Ureter (tissue), 1 donor: ENCODE results near the gene C2CD2L. TPM values are rescaled to one million over a fixed set of nuclear protein-coding genes. Genes with fewer than 3 reads are reported as not detected.
"Not testable (repeated sequence)": the region's sequence is repeated elsewhere in the genome, so short reads cannot be mapped to it uniquely, and the experiment has no call there.

Source experiments
- DNase-seq: peaks from one replicate; pipeline ENCODE4 v3.0.0-alpha.2; 2020; ENCODE audit warnings: low spot score
- total RNA-seq: library from RNA; stranded (reverse); gene quantifications from one replicate; pipeline ENCODE4 v1.2.4, GENCODE V29; 2023
- donor health status: DM: yes; HTN: yes; CAD: no.

Gene C2CD2L
- 10.1 TPM for total RNA-seq

DNA sequence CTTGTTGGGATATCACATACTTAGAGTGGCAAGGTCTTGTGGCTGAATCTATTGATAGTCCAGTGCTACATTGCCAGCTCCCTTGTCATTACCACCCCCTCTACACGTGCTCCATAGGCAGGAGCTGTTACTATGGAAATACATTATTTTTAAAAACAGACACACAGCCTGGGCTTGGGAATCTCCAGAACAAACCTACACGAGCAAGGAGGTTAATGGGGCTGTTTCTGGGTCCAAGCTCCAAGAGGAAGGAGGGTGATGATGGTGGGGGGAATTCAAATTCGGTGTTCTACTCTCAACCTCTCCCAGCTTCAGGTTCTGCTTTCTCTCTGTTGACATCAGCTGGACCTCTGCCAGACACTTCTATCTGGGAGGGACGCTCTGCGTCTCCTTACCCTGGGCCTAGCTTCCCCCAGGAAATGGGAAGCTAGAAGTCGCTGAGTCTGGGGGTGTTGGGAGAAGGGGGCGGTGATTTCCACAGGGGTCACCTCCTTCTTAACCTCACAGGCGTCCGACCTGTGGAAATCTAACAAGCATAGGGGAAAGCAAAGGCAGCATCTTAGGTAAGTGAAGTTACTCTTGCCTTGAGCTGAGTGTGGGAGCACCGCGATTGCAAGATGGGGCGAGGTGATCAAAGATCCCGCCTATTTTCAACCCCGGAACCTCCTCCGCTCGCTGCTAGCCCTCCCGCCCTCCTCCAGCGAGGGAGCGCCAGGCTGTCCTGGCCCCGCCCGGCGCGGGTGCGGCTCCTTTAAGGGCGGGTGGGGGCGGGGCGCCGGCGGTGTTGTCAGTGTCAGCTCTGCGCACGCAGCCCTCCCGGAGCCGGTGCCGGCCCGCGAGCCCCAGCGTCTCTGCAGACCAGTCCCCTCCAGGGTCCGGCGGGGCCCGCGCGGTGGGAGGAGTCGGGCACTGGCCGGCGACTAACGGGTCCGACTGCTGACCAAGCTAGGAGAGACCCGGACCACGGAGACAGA lies at the start of gene C2CD2L:
TSS of gene C2CD2L (plus strand) at position 781 of the 974 bp plus-strand sequence. CDS start 398 bp downstream, outside the sequence.
- DNase-seq: peak; percentile 90

DNA sequence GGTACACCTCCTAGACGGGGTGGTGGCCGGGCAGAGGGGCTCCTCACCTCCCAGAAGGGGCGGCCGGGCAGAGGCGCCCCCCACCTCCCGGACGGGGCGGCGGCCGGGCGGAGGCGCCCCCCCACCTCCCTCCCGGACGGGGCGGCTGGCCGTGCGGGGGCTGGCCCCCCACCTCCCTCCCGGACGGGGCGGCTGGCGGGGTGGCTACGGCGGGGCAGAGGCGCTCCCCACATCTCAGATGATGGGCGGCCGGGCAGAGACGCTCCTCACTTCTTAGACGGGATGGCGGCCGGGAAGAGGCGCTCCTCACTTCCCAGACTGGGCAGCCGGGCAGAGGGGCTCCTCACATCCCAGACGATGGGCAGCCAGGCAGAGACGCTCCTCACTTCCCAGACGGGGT lies 48.0 kb upstream of the C2CD2L start:
- DNase-seq: not testable (repeated sequence)

DNA sequence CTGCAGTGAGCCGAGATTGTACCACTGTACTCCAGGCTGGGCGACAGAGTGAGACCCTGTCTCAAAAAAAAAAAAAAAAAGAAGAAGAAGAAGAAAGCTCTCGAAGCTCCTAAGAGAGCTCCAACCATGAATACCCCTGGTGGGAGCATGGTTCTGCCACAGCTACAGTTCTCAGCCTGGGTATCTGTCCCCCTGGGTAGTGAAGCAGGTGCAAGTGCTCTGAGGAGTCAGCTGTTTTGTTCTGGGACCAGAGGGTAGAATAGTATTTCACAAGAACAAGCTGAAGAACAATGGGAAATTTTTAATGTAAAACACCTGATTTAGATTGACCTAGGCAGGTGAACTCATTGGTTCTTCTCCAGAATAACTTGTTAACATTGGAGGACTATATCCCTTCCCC lies 45.9 kb upstream of the C2CD2L start:
- DNase-seq: no peak

DNA sequence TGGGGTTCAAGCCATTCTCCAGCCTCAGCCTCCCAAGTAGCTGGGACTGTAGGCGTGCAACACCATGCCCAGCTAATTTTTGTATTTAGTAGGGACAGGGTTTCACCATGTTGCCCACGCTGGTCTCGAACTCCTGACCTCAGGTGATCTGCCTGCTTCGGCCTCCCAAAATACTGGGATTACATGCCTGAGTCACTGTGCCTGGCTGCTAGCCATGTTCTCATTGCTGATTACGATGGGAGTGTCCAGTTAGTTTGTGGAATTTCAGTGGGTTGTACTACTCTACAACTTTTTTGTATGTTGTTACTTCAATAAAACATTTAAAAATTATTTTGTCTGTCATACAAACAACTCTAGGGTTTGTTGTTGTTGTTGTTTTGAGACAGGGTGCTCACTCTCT lies 44.4 kb upstream of the C2CD2L start:
- no peak for DNase-seq

DNA sequence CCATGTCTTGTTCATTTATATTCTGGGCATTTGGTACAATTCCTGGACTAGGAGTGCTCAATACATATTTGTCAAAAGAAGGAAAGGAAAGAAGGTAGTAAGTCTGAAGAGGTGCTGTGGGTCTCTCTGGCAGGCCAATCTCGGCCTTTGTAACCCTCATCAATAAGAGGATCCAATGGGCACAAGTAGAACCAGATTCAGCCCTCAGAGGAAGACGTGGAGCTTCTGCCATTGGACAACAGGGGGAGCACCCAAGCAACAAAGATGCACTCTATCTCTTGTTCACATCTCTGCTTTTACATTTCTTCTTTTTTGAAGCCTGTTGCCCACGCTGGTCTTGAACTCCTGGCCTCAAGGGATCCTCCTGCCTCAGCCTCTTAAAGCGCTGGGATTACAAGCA lies 41.8 kb upstream of the C2CD2L start:
- no peak for DNase-seq

DNA sequence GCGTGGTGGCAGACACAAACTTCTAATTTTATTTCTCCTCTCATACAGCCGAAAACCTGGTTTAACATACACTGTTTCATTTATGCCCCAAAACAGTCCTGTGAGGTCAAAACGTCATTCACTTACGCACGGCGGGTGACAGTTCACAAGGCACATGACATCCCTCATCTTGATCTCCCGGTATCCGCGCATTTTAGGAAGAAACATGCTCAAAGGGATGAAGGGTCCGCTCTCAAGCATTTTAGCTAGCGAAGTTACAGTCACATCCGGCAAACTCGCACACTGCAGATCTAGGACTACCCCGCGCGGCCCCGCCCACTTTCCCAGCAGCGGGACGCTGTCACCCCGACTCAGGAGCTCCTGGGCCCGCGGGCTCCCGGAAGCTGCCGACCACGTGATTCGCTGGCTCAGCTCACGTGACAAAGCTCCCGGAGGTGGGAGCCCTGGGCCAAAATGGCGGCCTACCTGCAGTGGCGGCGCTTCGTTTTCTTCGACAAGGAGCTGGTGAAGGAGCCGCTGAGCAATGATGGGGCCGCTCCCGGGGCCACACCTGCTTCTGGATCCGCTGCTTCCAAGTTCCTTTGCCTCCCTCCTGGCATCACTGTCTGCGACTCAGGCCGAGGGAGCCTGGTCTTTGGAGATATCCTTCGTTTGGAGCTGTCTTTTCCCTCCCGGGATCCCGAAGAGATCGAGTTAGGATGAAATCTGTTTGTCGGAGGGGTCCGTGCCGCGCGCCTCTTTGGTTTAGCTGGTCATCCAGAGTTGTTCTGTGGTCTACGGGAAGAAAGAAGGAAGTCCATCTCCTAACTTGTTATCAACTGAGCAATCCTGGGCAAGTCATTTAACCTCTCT lies 39.5 kb upstream of the C2CD2L start, which contains the start of gene VPS11:
TSS of gene VPS11 (plus strand) at position 448 of the 852 bp plus-strand sequence. CDS start at position 454, 6 bp downstream.
- DNase-seq: peak; percentile 97

DNA sequence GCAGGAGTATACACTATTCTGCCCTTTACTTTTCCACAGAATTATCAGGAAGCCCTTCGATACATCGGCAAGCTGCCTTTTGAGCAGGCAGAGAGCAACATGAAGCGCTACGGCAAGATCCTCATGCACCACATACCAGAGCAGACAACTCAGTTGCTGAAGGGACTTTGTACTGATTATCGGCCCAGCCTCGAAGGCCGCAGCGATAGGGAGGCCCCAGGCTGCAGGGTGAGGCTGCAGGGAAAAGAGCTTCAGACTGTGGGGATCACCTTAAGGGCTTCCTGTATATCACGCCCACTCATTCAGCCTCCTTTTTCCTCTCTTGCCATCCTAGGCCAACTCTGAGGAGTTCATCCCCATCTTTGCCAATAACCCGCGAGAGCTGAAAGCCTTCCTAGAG lies 29.3 kb upstream of the C2CD2L start:
- DNase-seq: no peak

DNA sequence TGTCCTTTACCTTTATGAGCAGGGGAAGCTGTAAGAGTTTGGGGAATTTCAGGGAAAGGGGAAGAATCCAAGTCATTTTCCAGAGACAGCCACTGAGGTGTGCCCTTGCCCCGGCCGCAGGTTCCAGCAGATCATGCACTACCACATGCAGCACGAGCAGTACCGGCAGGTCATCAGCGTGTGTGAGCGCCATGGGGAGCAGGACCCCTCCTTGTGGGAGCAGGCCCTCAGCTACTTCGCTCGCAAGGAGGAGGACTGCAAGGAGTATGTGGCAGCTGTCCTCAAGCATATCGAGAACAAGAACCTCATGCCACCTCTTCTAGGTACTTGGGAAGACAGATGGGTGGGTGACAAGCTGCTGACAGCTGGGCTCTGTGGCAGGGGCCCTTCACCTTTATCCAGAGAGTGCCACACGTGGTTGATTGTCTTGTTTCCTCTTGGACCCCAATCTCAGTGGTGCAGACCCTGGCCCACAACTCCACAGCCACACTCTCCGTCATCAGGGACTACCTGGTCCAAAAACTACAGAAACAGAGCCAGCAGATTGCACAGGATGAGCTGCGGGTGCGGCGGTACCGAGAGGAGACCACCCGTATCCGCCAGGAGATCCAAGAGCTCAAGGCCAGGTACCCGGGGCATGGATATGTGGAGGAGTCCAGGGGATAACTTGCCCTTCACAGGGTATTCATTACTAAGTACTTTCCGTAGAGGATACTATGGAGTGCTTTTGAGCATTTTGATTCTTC lies 28.3 kb upstream of the C2CD2L start:
- DNase-seq: no peak

DNA sequence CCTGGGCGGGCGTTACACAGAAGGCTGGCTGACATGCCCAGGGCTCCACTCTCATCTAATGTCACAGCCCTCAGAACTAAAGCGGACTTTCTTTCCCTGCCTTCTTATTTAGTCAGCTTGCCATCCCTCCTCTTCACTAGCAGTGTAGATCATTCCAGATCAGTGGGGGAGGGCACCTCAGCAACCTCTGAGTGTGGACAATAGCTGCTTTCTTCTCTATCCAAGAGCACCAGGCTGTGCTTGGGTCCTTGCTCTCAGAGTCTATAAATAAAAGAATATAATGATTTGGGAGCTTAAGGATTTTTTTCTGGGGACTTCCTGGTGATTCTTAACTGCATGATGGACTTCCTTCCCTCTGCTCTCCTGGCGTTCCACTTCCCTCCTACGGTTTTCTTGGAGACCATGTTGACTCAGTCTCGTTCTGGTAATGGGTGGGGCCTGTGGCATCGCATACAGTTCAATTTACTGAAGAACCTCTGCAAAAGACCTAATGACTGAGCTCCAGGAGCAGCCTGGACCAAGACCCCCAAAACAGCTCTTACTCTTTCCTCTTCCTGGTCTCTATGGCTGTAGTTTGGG lies 25.4 kb upstream of the C2CD2L start:
- no peak for DNase-seq

DNA sequence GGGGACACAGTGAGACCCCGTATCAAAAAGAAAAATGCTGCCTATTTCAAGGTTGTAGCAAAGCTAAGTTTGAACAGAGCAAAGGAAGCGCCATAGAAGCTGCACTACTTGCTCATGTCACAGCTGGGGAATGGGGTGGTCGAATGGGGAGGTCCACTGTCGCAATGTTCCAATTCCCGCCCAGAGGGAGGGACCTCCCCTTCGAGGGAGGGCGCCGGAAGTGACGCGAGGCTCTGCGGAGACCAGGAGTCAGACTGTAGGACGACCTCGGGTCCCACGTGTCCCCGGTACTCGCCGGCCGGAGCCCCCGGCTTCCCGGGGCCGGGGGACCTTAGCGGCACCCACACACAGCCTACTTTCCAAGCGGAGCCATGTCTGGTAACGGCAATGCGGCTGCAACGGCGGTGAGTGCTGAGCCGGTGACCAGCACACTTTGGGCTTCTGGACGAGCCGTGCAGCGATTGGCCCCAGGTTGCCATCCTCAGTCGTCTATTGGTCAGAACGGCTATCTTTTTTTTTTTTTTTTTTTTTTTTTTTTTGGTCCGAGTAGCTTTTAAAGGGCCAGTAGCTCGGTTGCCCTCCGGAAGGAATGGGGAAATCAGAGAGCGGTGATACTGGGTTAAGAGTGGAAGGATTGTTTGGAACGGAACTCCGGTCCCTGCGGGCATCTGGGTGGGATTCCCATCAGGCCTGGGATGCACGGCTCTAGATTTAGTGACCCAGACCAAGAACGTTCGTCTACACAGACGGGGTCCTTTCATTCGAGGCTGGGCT lies 22.3 kb upstream of the C2CD2L start, which contains the start of gene HMBS:
TSS of gene HMBS (plus strand) at position 219 of the 774 bp plus-strand sequence. CDS start at position 372, 153 bp downstream.
- peak; percentile 95 for DNase-seq

DNA sequence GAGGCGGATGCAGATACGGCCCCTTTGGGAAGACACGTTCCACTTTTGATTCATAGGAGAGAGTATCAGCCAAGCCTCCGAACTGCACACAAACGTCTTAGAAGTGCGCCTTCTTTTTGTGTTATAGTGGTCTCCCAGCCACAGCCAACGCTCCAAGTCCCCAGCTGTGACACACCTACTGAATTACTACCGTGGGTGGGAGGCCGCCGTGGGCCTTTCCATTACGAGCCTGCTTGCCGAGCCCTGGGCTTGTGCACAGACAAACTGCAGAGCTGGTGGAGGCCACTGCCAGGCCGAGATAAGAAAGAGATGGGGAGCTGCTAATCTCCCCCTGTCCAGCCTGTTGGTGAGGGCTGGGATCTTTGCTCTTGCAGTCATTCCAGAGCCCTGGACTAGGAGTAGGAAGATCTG lies 21.7 kb upstream of the C2CD2L start:
- DNase-seq: no peak

DNA sequence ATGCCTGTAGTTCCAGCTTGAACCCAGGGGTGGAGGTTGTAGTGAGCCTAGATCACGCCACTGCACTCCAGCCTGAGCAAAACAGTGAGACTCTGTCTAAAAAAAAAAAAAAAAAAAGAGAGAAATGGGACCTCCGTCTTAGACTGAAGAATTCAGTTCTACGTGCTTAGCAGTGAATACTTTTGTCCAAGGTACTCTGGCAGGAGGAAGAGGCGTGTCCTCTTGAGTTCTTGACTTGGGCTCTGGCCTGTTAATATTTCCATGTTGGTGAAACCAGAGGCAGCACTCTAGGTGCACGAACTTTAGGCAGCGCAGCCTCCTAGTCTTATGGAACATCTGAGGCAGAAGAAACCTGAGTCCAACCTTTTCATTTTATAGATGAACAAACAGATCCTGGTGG lies 20.0 kb upstream of the C2CD2L start:
- DNase-seq: no peak

DNA sequence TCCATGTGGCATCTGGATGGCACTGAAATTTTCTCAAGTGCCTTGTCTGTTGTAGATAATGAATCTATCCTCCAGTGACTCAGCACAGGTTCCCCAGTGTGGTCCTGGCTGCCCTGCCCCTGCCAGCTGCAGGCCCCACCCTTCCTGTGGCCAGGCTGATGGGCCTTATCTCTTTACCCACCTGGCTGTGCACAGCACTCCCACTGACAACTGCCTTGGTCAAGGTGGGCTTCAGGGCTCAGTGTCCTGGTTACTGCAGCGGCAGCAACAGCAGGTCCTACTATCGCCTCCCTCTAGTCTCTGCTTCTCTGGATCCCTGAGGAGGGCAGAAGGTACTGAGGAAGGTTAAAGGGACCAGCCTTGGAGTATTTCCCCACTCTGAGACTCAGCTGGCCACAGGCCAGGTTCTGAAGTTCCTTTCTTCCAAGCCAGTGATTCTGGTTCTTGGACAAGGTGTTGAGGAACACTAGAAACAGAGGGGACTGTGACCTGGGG lies 19.4 kb upstream of the C2CD2L start:
- no peak for DNase-seq

DNA sequence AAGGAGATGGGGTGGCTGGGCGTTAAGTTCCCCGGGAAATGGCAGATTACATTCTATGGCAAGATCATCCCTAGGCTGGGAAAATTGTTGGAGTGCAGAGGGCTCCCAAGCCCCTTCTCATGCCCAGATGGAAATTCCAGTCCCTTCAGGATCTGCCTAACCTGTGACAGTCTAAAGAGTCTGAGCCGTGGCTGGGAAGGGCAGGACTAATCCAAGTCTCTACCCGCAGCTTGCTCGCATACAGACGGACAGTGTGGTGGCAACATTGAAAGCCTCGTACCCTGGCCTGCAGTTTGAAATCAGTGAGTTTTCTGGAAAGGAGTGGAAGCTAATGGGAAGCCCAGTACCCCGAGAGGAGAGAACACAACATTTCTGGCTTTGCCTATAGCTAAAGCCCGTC lies 18.7 kb upstream of the C2CD2L start:
- DNase-seq: no peak

DNA sequence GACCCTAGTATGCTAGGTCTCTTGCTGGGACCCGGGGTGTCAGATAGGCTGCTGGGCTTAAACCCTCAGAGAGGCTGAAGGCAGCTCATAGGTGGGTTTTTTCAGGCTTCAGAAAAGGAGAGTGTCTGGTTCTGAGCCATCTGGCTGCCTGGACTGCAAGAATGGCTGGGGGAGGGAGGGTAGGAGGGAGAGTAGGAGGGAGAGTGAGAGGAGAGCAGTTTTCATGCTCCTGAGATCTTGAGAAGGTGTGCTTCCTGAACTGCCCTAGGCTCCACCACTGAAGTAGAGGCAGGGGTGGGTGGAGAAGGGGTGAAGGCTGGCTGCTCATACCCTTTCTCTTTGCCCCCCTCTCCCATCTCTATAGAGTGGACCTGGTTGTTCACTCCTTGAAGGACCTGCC lies 17.8 kb upstream of the C2CD2L start:
- no peak for DNase-seq

DNA sequence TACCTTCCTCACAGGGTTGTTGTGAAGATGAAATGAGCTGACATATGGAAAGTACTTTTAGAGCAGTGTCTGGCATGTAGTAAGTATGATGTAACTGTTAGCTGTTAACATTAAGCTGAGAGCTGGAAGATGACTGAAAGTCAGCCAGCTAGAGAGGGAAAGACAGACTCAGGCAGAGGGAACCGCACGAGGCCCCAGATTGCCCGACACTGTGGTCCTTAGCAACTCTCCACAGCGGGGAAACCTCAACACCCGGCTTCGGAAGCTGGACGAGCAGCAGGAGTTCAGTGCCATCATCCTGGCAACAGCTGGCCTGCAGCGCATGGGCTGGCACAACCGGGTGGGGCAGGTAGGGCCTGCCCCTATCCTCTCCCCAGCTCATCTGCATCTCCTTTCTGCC lies 16.0 kb upstream of the C2CD2L start:
- no peak for DNase-seq

DNA sequence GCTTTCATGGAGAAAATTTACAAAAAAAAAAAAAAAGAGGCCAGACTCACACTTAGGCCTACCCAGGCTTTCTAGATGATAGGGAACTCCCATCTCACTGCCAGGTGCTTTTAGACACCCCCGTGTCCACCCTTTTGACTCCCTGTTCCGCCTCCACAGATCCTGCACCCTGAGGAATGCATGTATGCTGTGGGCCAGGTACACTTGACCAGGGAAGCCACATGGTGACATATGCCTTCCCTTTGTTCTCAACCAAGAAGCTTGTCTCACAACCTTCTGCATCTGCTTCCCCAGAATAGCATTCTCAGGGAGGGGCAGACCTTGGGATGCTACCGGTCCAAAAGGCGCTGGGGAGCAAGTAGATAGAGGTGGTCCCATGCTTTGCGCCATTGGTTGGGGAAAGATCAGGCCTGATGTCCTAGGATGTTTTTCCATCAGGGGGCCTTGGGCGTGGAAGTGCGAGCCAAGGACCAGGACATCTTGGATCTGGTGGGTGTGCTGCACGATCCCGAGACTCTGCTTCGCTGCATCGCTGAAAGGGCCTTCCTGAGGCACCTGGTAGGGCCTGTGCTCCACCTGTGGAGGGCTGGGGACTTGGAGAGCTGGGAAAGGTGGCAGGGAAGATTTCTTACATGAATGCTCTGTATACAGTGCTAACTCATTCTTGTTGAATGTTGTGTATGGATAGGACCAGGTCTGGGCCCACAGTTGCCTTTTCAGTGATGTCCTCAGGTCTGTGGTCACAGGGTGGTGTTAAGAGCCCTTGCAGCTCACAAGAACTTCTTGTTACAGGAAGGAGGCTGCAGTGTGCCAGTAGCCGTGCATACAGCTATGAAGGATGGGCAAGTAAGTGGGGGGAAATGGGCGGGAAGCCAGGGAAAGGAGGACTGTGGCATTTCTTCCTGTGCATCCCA lies 14.9 kb upstream of the C2CD2L start:
- no peak for DNase-seq

DNA sequence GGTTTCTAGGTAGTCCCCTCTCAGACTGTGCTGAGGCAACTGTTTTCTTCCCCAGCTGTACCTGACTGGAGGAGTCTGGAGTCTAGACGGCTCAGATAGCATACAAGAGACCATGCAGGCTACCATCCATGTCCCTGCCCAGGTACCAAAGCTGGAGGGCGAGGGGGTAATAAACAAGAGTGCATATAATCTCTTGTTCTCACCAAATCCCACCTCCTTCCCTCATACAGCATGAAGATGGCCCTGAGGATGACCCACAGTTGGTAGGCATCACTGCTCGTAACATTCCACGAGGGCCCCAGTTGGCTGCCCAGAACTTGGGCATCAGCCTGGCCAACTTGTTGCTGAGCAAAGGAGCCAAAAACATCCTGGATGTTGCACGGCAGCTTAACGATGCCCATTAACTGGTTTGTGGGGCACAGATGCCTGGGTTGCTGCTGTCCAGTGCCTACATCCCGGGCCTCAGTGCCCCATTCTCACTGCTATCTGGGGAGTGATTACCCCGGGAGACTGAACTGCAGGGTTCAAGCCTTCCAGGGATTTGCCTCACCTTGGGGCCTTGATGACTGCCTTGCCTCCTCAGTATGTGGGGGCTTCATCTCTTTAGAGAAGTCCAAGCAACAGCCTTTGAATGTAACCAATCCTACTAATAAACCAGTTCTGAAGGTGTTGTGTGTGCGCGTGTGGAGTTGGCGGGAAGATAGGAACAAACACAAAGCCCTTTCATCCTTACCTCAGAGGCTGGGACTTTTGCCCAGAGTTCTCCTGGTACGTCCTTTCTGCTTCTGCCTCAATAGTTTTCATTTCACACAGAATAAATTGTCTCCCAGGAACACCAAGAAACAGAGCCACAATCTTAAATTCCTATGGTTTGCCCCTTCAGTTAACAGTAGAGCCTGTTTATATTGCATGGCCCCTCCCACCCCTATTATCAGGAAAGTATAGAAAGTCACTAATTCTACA lies 14.0 kb upstream of the C2CD2L start:
- no peak for DNase-seq
